Measurements from ENCODE around the gene SPINT3. TPM values are rescaled to one million over a fixed set of nuclear protein-coding genes. Genes with fewer than 3 reads are reported as not detected.
"Not testable (repeated sequence)": the region's sequence is repeated elsewhere in the genome, so short reads cannot be mapped to it uniquely, and the experiment has no call there.

The SPINT3 gene
- total and polyA plus RNA-seq, 7 donors = not detected

- Histone ChIP-seq H3K9me3 (no peaks in the 10 kb centered on the region), H3K36me3 (peaks cover 0 to 18% (median 2%) of the 10 kb centered on the region in 4 donors), H3K4me1 (no peaks in the 10 kb centered on the region), H3K27ac (no peak overlapping the region), H3K4me3 (no peak overlapping the region), H3K27me3 (no peaks in the 10 kb centered on the region)
- DNase-seq = no peak
- TF ChIP-seq EP300 (IDR thresholded peaks at IDR 0.05) (no peak), CTCF (IDR thresholded peaks at IDR 0.05) (no peak), POLR2AphosphoS5 (IDR thresholded peaks at IDR 0.05) (no peak), POLR2A (IDR thresholded peaks at IDR 0.05) (no peak)
- WGBS, 2 donors = 17 to 52% methylated on average over 6 of the region's 6 CpGs
- intact Hi-C loops (cut with DNase I) = no loop called here
Observed at GRCh38 chr20:45484676-45485075, 30.7 kb downstream of the SPINT3 start.

GRCh38 chr20:45479822-45480221 lies 35.6 kb downstream of the SPINT3 start:
- Histone ChIP-seq H3K27ac (no peak overlapping the region), H3K27me3 (no peaks in the 10 kb centered on the region), H3K36me3 (peaks cover 0 to 18% (median 2%) of the 10 kb centered on the region in 4 donors), H3K9me3 (no peaks in the 10 kb centered on the region), H3K4me1 (no peaks in the 10 kb centered on the region), H3K4me3 (no peak overlapping the region)
- TF ChIP-seq CTCF (IDR thresholded peaks at IDR 0.05) (no peak), EP300 (IDR thresholded peaks at IDR 0.05) (no peak), POLR2A (IDR thresholded peaks at IDR 0.05) (no peak), POLR2AphosphoS5 (IDR thresholded peaks at IDR 0.05) (no peak)
- 87 to 90% methylated on average over 7 of the region's 7 CpGs for WGBS, 2 donors
- no peak for DNase-seq
- intact Hi-C loops (cut with DNase I) = no loop called here

GRCh38 chr20:45477530-45478148 lies 37.8 kb downstream of the SPINT3 start:
- H3K27me3 ChIP-seq; intact Hi-C loops (cut with DNase I); H3K4me3 ChIP-seq; H3K4me1 ChIP-seq; DNase-seq; H3K9me3 ChIP-seq; H3K27ac ChIP-seq: not testable (repeated sequence)
- H3K36me3 ChIP-seq = peaks cover 0 to 18% (median 2%) of the 10 kb centered on the region in 4 donors
- 69 to 77% methylated on average over 7 of the region's 7 CpGs for WGBS, 2 donors

- H3K27ac ChIP-seq; H3K27me3 ChIP-seq; intact Hi-C loops (cut with DNase I); DNase-seq; H3K36me3 ChIP-seq; H3K4me3 ChIP-seq; H3K9me3 ChIP-seq: not testable (repeated sequence)
- WGBS, 2 donors = 47 to 89% methylated on average over 3 of the region's 3 CpGs
- peaks cover 0 to 34% (median 26%) of the 10 kb centered on the region in 4 donors for H3K4me1 ChIP-seq
Observed at GRCh38 chr20:45472286-45472685, 43.1 kb downstream of the SPINT3 start.

GRCh38 chr20:45470937-45471336 lies 44.5 kb downstream of the SPINT3 start:
- WGBS, 2 donors = 39 to 78% methylated on average over 10 of the region's 10 CpGs
- no peaks in the 10 kb centered on the region for H3K27me3 ChIP-seq
- intact Hi-C loops (cut with DNase I) = loop anchor here (2.0 kb wide), 2 partner anchors 22 to 108 kb away; partner anchors contain the start of gene SYS1

More at GRCh38 chr20:45470937-45471336, 44.5 kb downstream of the SPINT3 start:
- H3K9me3 ChIP-seq = no peaks in the 10 kb centered on the region
- DNase-seq = no peak
- TF ChIP-seq POLR2AphosphoS5 (IDR thresholded peaks at IDR 0.05) = no peak
- TF ChIP-seq POLR2A (IDR thresholded peaks at IDR 0.05) = no peak
- TF ChIP-seq EP300 (IDR thresholded peaks at IDR 0.05) = no peak
- TF ChIP-seq CTCF (IDR thresholded peaks at IDR 0.05) = peak in 1 of 4 experiments; percentile 38
- peak overlapping the region; percentile 23 to 92 (median 86) for H3K27ac ChIP-seq
- H3K4me1 ChIP-seq = peaks cover 0 to 38% (median 27%) of the 10 kb centered on the region in 4 donors
- no peaks in the 10 kb centered on the region for H3K36me3 ChIP-seq
- H3K4me3 ChIP-seq = peak overlapping the region; percentile 36 to 60 (median 50)
